HG02571 (cell line): ENCODE data around the gene ARID5A.

Source experiments
- ATAC-seq: cut with Tn5 transposase; IDR thresholded peaks from one replicate; pipeline ENCODE4 v1.9.1; 2021; ENCODE audit warnings: mild to moderate bottlenecking, moderate library complexity; ENCODE audit not compliant: unreplicated experiment

The ARID5A gene

GRCh38 chr2:96594691-96595152, 58.2 kb downstream of the ARID5A start:
- no peak for ATAC-seq

GRCh38 chr2:96596596-96596995, 60.0 kb downstream of the ARID5A start:
- no peak for ATAC-seq

- no peak for ATAC-seq
Observed at GRCh38 chr2:96599941-96600340, 63.4 kb downstream of the ARID5A start.

GRCh38 chr2:96601382-96602292, 65.1 kb downstream of the ARID5A start:
- no peak for ATAC-seq
